Activated CD4-positive, alpha-beta T cell treated with anti-CD3 and anti-CD28 coated beads for 36 hours (primary cell): ENCODE data around the gene DSCAM. TPM values are rescaled to one million over a fixed set of nuclear protein-coding genes. Genes with fewer than 3 reads are reported as not detected.

Source experiments
- ATAC-seq: fragments of 200-7000 bp; cut with Tn5 transposase; one replicate; pipeline ENCODE4 v1.10.0; 2021; ENCODE audit warnings: mild to moderate bottlenecking, moderate library complexity
- CTCF ChIA-PET: fragments of 350-600 bp; sonication (Branson Sonifier 250); formaldehyde crosslinking; loops from one replicate; lab custom pipeline; 2021; ENCODE audit warnings: antibody characterized with exemption; lab: Charles Lee
- POLR2A ChIA-PET: fragments of 350-600 bp; sonication (Branson Sonifier 250); formaldehyde crosslinking; loops from one replicate; lab custom pipeline; 2021; ENCODE audit warnings: antibody characterized with exemption, inconsistent platforms; lab: Charles Lee
- DNase-seq: peaks from one replicate; pipeline ENCODE4 v3.0.0-alpha.2; 2020
- H3K27ac Mint-ChIP-seq: one replicate; pipeline ENCODE4 v1.8.0; 2021; ENCODE audit warnings: mixed read lengths
- H3K27me3 Mint-ChIP-seq: one replicate; pipeline ENCODE4 v1.8.0; 2021; ENCODE audit warnings: mixed read lengths
- H3K36me3 Mint-ChIP-seq: one replicate; pipeline ENCODE4 v1.8.0; 2021; ENCODE audit warnings: low read depth, mixed read lengths
- H3K4me1 Mint-ChIP-seq: one replicate; pipeline ENCODE4 v1.8.0; 2021; ENCODE audit warnings: mixed read lengths
- H3K4me3 Mint-ChIP-seq: one replicate; pipeline ENCODE4 v1.8.0; 2021; ENCODE audit warnings: mild to moderate bottlenecking, moderate library complexity, mixed read lengths
- H3K9me3 Mint-ChIP-seq: one replicate; pipeline ENCODE4 v1.8.0; 2021; ENCODE audit warnings: low read depth, mixed read lengths
- intact Hi-C, 2 experiments: fragments of 100-400 bp; cut with DNase I in 1 of 2; cut with micrococcal nuclease in 1 of 2; formaldehyde crosslinking; loops; one replicate each; pipeline versions ENCODE4 v1.14.2 to v1.15.1; 2022 to 2024; cut with DNase I, micrococcal nuclease
- total RNA-seq, 2 experiments: library from RNA; stranded (reverse); gene quantifications; one replicate each; pipeline ENCODE4 v1.2.3, GENCODE V29; 2021

The DSCAM gene
- total RNA-seq, 2 experiments from 2014 or later: not detected

GRCh38 chr21:40117236-40117635 lies 729.7 kb downstream of the DSCAM start:
- Mint-ChIP-seq H3K9me3 (peaks cover 9% of the 10 kb centered on the region), H3K4me3 (no peak overlapping the region), H3K36me3 (no peaks in the 10 kb centered on the region), H3K27me3 (no peaks in the 10 kb centered on the region), H3K4me1 (no peaks in the 10 kb centered on the region), H3K27ac (no peak overlapping the region)
- ATAC-seq (no peak), DNase-seq (no peak)
- POLR2A ChIA-PET: no interaction called here
- CTCF ChIA-PET: no interaction called here
- intact Hi-C loops: no loop called here

- H3K4me1 Mint-ChIP-seq: no peaks in the 10 kb centered on the region
- no peaks in the 10 kb centered on the region for H3K36me3 Mint-ChIP-seq
- CTCF ChIA-PET: no interaction called here
- no peaks in the 10 kb centered on the region for H3K27me3 Mint-ChIP-seq
- H3K9me3 Mint-ChIP-seq: peaks cover 12% of the 10 kb centered on the region
- POLR2A ChIA-PET: interaction anchor here (0.6 kb wide), 1 partner anchor 61 kb away, joined by 3 read pairs; no protein-coding TSS in a partner anchor
- H3K4me3 Mint-ChIP-seq: no peak overlapping the region
- no peak for DNase-seq
- intact Hi-C loops: no loop called here
- H3K27ac Mint-ChIP-seq: no peak overlapping the region
- no peak for ATAC-seq
These were observed 731.2 kb downstream of the DSCAM start for GRCh38 chr21:40115775-40116174.

- no peak for ATAC-seq
- no peak overlapping the region for H3K27ac Mint-ChIP-seq
- H3K27me3 Mint-ChIP-seq: no peaks in the 10 kb centered on the region
- H3K4me1 Mint-ChIP-seq: no peaks in the 10 kb centered on the region
- H3K36me3 Mint-ChIP-seq: no peaks in the 10 kb centered on the region
- DNase-seq: no peak
- intact Hi-C loops: no loop called here
- POLR2A ChIA-PET: no interaction called here
- CTCF ChIA-PET: no interaction called here
- no peak overlapping the region for H3K4me3 Mint-ChIP-seq
- H3K9me3 Mint-ChIP-seq: peaks cover 6% of the 10 kb centered on the region
These were observed 744.3 kb downstream of the DSCAM start for GRCh38 chr21:40102682-40103081.

GRCh38 chr21:40099809-40100208 lies 747.1 kb downstream of the DSCAM start:
- ATAC-seq (no peak), DNase-seq (no peak)
- H3K36me3 Mint-ChIP-seq: no peaks in the 10 kb centered on the region
- no peaks in the 10 kb centered on the region for H3K4me1 Mint-ChIP-seq
- H3K9me3 Mint-ChIP-seq: peaks cover 7% of the 10 kb centered on the region
- intact Hi-C loops: no loop called here
- POLR2A ChIA-PET: no interaction called here
- CTCF ChIA-PET: no interaction called here
- no peaks in the 10 kb centered on the region for H3K27me3 Mint-ChIP-seq
- no peak overlapping the region for H3K27ac Mint-ChIP-seq
- H3K4me3 Mint-ChIP-seq: no peak overlapping the region

GRCh38 chr21:40095477-40095876 lies 751.5 kb downstream of the DSCAM start:
- no peaks in the 10 kb centered on the region for H3K4me1 Mint-ChIP-seq
- peaks cover 7% of the 10 kb centered on the region for H3K27me3 Mint-ChIP-seq
- ChIA-PET POLR2A (no interaction called here), CTCF (no interaction called here)
- H3K27ac Mint-ChIP-seq: no peak overlapping the region
- peaks cover 12% of the 10 kb centered on the region for H3K9me3 Mint-ChIP-seq
- intact Hi-C loops: no loop called here
- DNase-seq (no peak), ATAC-seq (no peak)
- H3K36me3 Mint-ChIP-seq: no peaks in the 10 kb centered on the region
- no peak overlapping the region for H3K4me3 Mint-ChIP-seq

GRCh38 chr21:40080385-40080784 lies 766.6 kb downstream of the DSCAM start:
- POLR2A ChIA-PET: no interaction called here
- no peak for DNase-seq

GRCh38 chr21:40074710-40075109 lies 772.2 kb downstream of the DSCAM start:
- no peaks in the 10 kb centered on the region for H3K36me3 Mint-ChIP-seq
- no peak overlapping the region for H3K27ac Mint-ChIP-seq
- no peak for DNase-seq
- no peak overlapping the region for H3K4me3 Mint-ChIP-seq
- no peaks in the 10 kb centered on the region for H3K4me1 Mint-ChIP-seq
- H3K9me3 Mint-ChIP-seq: no peaks in the 10 kb centered on the region
- ChIA-PET CTCF (no interaction called here), POLR2A (no interaction called here)
- intact Hi-C loops: no loop called here
- no peak for ATAC-seq
- no peaks in the 10 kb centered on the region for H3K27me3 Mint-ChIP-seq

More at GRCh38 chr21:40080385-40080784, 766.6 kb downstream of the DSCAM start:
- Mint-ChIP-seq H3K36me3 (no peaks in the 10 kb centered on the region), H3K4me1 (no peaks in the 10 kb centered on the region), H3K4me3 (no peak overlapping the region), H3K27ac (no peak overlapping the region), H3K9me3 (no peaks in the 10 kb centered on the region), H3K27me3 (peaks cover 4% of the 10 kb centered on the region)
- CTCF ChIA-PET: no interaction called here
- ATAC-seq: no peak
- intact Hi-C loops: no loop called here

GRCh38 chr21:40074198-40074597 lies 772.8 kb downstream of the DSCAM start:
- Mint-ChIP-seq H3K27ac (no peak overlapping the region), H3K4me1 (no peaks in the 10 kb centered on the region), H3K36me3 (no peaks in the 10 kb centered on the region), H3K4me3 (no peak overlapping the region), H3K27me3 (no peaks in the 10 kb centered on the region), H3K9me3 (no peaks in the 10 kb centered on the region)
- intact Hi-C loops: no loop called here
- DNase-seq (no peak), ATAC-seq (no peak)
- ChIA-PET POLR2A (interaction anchor here (0.6 kb wide), 1 partner anchor 15 kb away, joined by 4 read pairs; no protein-coding TSS in a partner anchor), CTCF (no interaction called here)

GRCh38 chr21:40073642-40074041 lies 773.3 kb downstream of the DSCAM start:
- no peak for ATAC-seq
- no peak overlapping the region for H3K4me3 Mint-ChIP-seq
- H3K36me3 Mint-ChIP-seq: no peaks in the 10 kb centered on the region

GRCh38 chr21:40070871-40071270 lies 776.1 kb downstream of the DSCAM start:
- DNase-seq (no peak), ATAC-seq (no peak)
- Mint-ChIP-seq H3K4me1 (no peaks in the 10 kb centered on the region), H3K4me3 (no peak overlapping the region), H3K9me3 (no peaks in the 10 kb centered on the region), H3K27me3 (peaks cover 4% of the 10 kb centered on the region), H3K27ac (no peak overlapping the region), H3K36me3 (no peaks in the 10 kb centered on the region)
- intact Hi-C loops: no loop called here
- ChIA-PET POLR2A (no interaction called here), CTCF (no interaction called here)

More at GRCh38 chr21:40073642-40074041, 773.3 kb downstream of the DSCAM start:
- H3K27ac Mint-ChIP-seq: no peak overlapping the region
- H3K27me3 Mint-ChIP-seq: no peaks in the 10 kb centered on the region
- H3K4me1 Mint-ChIP-seq: no peaks in the 10 kb centered on the region
- POLR2A ChIA-PET: interaction anchor here (0.6 kb wide), 1 partner anchor 15 kb away, joined by 4 read pairs; no protein-coding TSS in a partner anchor
- H3K9me3 Mint-ChIP-seq: no peaks in the 10 kb centered on the region
- intact Hi-C loops: no loop called here
- CTCF ChIA-PET: no interaction called here
- no peak for DNase-seq

- H3K4me3 Mint-ChIP-seq: no peak overlapping the region
- H3K27ac Mint-ChIP-seq: no peak overlapping the region
- H3K36me3 Mint-ChIP-seq: no peaks in the 10 kb centered on the region
- POLR2A ChIA-PET: no interaction called here
- ATAC-seq: no peak
- H3K9me3 Mint-ChIP-seq: no peaks in the 10 kb centered on the region
- H3K4me1 Mint-ChIP-seq: no peaks in the 10 kb centered on the region
- H3K27me3 Mint-ChIP-seq: peaks cover 4% of the 10 kb centered on the region
- CTCF ChIA-PET: no interaction called here
- no peak for DNase-seq
- intact Hi-C loops: no loop called here
These were observed 779.2 kb downstream of the DSCAM start for GRCh38 chr21:40067751-40068150.

- H3K27ac Mint-ChIP-seq: no peak overlapping the region
- H3K4me3 Mint-ChIP-seq: no peak overlapping the region
- POLR2A ChIA-PET: no interaction called here
- no peaks in the 10 kb centered on the region for H3K36me3 Mint-ChIP-seq
- H3K4me1 Mint-ChIP-seq: no peaks in the 10 kb centered on the region
- CTCF ChIA-PET: interaction anchor here (0.7 kb wide), 1 partner anchor 364 kb away, joined by 4 read pairs; no protein-coding TSS in a partner anchor
- DNase-seq (no peak), ATAC-seq (no peak)
- intact Hi-C loops: no loop called here
- H3K27me3 Mint-ChIP-seq: peaks cover 6% of the 10 kb centered on the region
- H3K9me3 Mint-ChIP-seq: no peaks in the 10 kb centered on the region
These were observed 780.7 kb downstream of the DSCAM start for GRCh38 chr21:40066221-40066620.
